ENCODE data around the gene CSF3.

GRCh38 chr17:40058186-40058784 is 43.0 kb downstream of the CSF3 start:
- TF ChIP-seq CTCF (IDR thresholded peaks at IDR 0.05; ENCODE audit: insufficient read depth, low read depth, low read length) (no peak), EZH2 (IDR thresholded peaks at IDR 0.05; ENCODE audit: insufficient read depth, low read length) (no peak)

Measured in astrocyte (in vitro differentiated cells and primary cell).